Posterior cingulate gyrus (tissue), 11 donors: ENCODE measurements around the gene SLC4A4.
"Not testable (repeated sequence)": the region's sequence is repeated elsewhere in the genome, so short reads cannot be mapped to it uniquely, and the experiment has no call there.

Experiments
- DNase-seq, 10 donors: peaks; one replicate each; pipeline versions ENCODE4 v3.0.0 to v3.0.0-alpha.2; 2020 to 2021; ENCODE audit warnings: mixed read lengths in 3 of 10
- intact Hi-C: fragments of 100-400 bp; cut with DNase I; formaldehyde crosslinking; loops from one replicate; pipeline ENCODE4 v1.15.1; 2023

Gene SLC4A4

GRCh38 chr4:71406459-71406963, 67.7 kb downstream of the SLC4A4 start:
- intact Hi-C loops, result no loop called here
- no peak for DNase-seq

- DNase-seq, intact Hi-C loops: not testable (repeated sequence)
These were observed 70.1 kb downstream of the SLC4A4 start for GRCh38 chr4:71408961-71409360.

- intact Hi-C loops, result no loop called here
These were observed 73.2 kb downstream of the SLC4A4 start for GRCh38 chr4:71411981-71412380.

GRCh38 chr4:71415491-71415890, 76.7 kb downstream of the SLC4A4 start:
- no peak for DNase-seq
- intact Hi-C loops, result no loop called here

More at GRCh38 chr4:71411981-71412380, 73.2 kb downstream of the SLC4A4 start:
- no peak for DNase-seq

- no peak for DNase-seq
- intact Hi-C loops, result no loop called here
These were observed 78.3 kb downstream of the SLC4A4 start for GRCh38 chr4:71417150-71417549.

GRCh38 chr4:71426381-71427042, 87.7 kb downstream of the SLC4A4 start:
- no peak for DNase-seq
- intact Hi-C loops, result no loop called here

- intact Hi-C loops, result no loop called here
- DNase-seq, result no peak
These were observed 90.3 kb downstream of the SLC4A4 start for GRCh38 chr4:71429106-71429505.

- intact Hi-C loops, result no loop called here
- DNase-seq, result no peak
These were observed 91.1 kb downstream of the SLC4A4 start for GRCh38 chr4:71429962-71430361.

GRCh38 chr4:71430609-71431008, 91.8 kb downstream of the SLC4A4 start:
- no peak for DNase-seq
- intact Hi-C loops, result no loop called here

- DNase-seq, result no peak
- intact Hi-C loops, result no loop called here
These were observed 101.8 kb downstream of the SLC4A4 start for GRCh38 chr4:71440612-71441011.

- peak in 1 of 10 donors; percentile 35 for DNase-seq
- intact Hi-C loops, result no loop called here
These were observed 102.7 kb downstream of the SLC4A4 start for GRCh38 chr4:71441186-71442169.

- DNase-seq, result no peak
- intact Hi-C loops, result no loop called here
These were observed 103.5 kb downstream of the SLC4A4 start for GRCh38 chr4:71442336-71442735.

GRCh38 chr4:71444395-71444794, 105.6 kb downstream of the SLC4A4 start:
- intact Hi-C loops, result no loop called here
- no peak for DNase-seq

GRCh38 chr4:71445811-71446210, 107.0 kb downstream of the SLC4A4 start:
- no peak for DNase-seq
- intact Hi-C loops, result no loop called here

- DNase-seq, result no peak
- intact Hi-C loops, result no loop called here
These were observed 107.8 kb downstream of the SLC4A4 start for GRCh38 chr4:71446479-71447081.

GRCh38 chr4:71449040-71449439, 110.2 kb downstream of the SLC4A4 start:
- DNase-seq, result no peak
- intact Hi-C loops, result no loop called here

- intact Hi-C loops, result no loop called here
- no peak for DNase-seq
These were observed 111.1 kb downstream of the SLC4A4 start for GRCh38 chr4:71449878-71450277.

- DNase-seq, result no peak
- intact Hi-C loops, result no loop called here
These were observed 114.7 kb downstream of the SLC4A4 start for GRCh38 chr4:71453531-71453930.

GRCh38 chr4:71456841-71457240, 118.0 kb downstream of the SLC4A4 start:
- DNase-seq, result peak in 1 of 10 donors; percentile 6
- intact Hi-C loops, result no loop called here

GRCh38 chr4:71460371-71460770, 121.6 kb downstream of the SLC4A4 start:
- intact Hi-C loops, result no loop called here

GRCh38 chr4:71461422-71461821, 122.6 kb downstream of the SLC4A4 start:
- intact Hi-C loops, result no loop called here
- DNase-seq, result no peak

More at GRCh38 chr4:71460371-71460770, 121.6 kb downstream of the SLC4A4 start:
- DNase-seq, result no peak
